Astrocyte (in vitro differentiated cells and primary cell): ENCODE data around the gene PIBF1. TPM values are rescaled to one million over a fixed set of nuclear protein-coding genes. Genes with fewer than 3 reads are reported as not detected.

ENCODE experiments used
- DNase-seq: peaks from one replicate; pipeline ENCODE4 v3.0.0-alpha.2; 2010; ENCODE audit warnings: low read depth
- FAIRE-seq: peaks from 2 replicates; lab custom pipeline; 2011; peaks lifted over from hg19 to GRCh38; lab: Jason Lieb, UNC
- H2AFZ ChIP-seq: 2 replicates; pipeline ENCODE4 v1.6.0; 2012; ENCODE audit warnings: low read depth, low read length, inconsistent platforms
- H3K27ac ChIP-seq: 2 replicates; pipeline ENCODE4 v1.5.1; 2011; ENCODE audit warnings: low read depth, low read length, inconsistent platforms
- H3K27me3 ChIP-seq: 2 replicates; pipeline ENCODE4 v1.6.0; 2011; ENCODE audit warnings: low read length, inconsistent platforms; ENCODE audit not compliant: insufficient read depth
- H3K36me3 ChIP-seq: 2 replicates; pipeline ENCODE4 v1.5.1; 2011; ENCODE audit warnings: low read length, inconsistent platforms; ENCODE audit not compliant: insufficient read depth
- H3K4me1 ChIP-seq: 2 replicates; pipeline ENCODE4 v1.5.1; 2011; ENCODE audit warnings: low read length, inconsistent platforms; ENCODE audit not compliant: insufficient read depth
- H3K4me2 ChIP-seq: 2 replicates; pipeline ENCODE4 v1.6.0; 2012; ENCODE audit warnings: low read length, inconsistent platforms
- H3K4me3 ChIP-seq: 2 replicates; pipeline ENCODE4 v1.5.1; 2011; ENCODE audit warnings: low read depth, mild to moderate bottlenecking, low read length, inconsistent platforms; ENCODE audit not compliant: insufficient read depth
- H3K79me2 ChIP-seq: 2 replicates; pipeline ENCODE4 v1.6.0; 2012; ENCODE audit warnings: mild to moderate bottlenecking, low read length, inconsistent platforms; ENCODE audit not compliant: insufficient read depth
- H3K9ac ChIP-seq: 2 replicates; pipeline ENCODE4 v1.6.0; 2012; ENCODE audit warnings: mild to moderate bottlenecking, low read length, inconsistent platforms
- H3K9me3 ChIP-seq: 2 replicates; pipeline ENCODE4 v1.5.1; 2012; ENCODE audit warnings: low read depth, mild to moderate bottlenecking, low read length, inconsistent platforms; ENCODE audit not compliant: insufficient read depth
- H4K20me1 ChIP-seq: 2 replicates; pipeline ENCODE4 v1.6.0; 2012; ENCODE audit warnings: low read length, inconsistent platforms; ENCODE audit not compliant: insufficient read depth
- H3K27ac Mint-ChIP-seq: one replicate; pipeline ENCODE4 v1.8.0; 2021; ENCODE audit warnings: mild to moderate bottlenecking, mixed read lengths; ENCODE audit not compliant: unreplicated experiment
- H3K27me3 Mint-ChIP-seq: one replicate; pipeline ENCODE4 v1.8.0; 2021; ENCODE audit warnings: low read depth, mixed read lengths; ENCODE audit not compliant: unreplicated experiment
- H3K36me3 Mint-ChIP-seq: one replicate; pipeline ENCODE4 v1.8.0; 2021; ENCODE audit warnings: low read depth, mixed read lengths; ENCODE audit not compliant: unreplicated experiment
- H3K4me1 Mint-ChIP-seq: one replicate; pipeline ENCODE4 v1.8.0; 2021; ENCODE audit warnings: low read depth, mixed read lengths; ENCODE audit not compliant: unreplicated experiment
- H3K4me3 Mint-ChIP-seq: one replicate; pipeline ENCODE4 v1.8.0; 2021; ENCODE audit warnings: mild to moderate bottlenecking, moderate library complexity, mixed read lengths; ENCODE audit not compliant: unreplicated experiment
- H3K9me3 Mint-ChIP-seq: one replicate; pipeline ENCODE4 v1.8.0; 2021; ENCODE audit warnings: mild to moderate bottlenecking, mixed read lengths; ENCODE audit not compliant: unreplicated experiment
- CTCF ChIP-seq: IDR thresholded peaks from 2 replicates; pipeline ENCODE4 v1.5.1; 2011; ENCODE audit warnings: low read depth, mild to moderate bottlenecking, inconsistent platforms, low read length, moderate library complexity; ENCODE audit not compliant: insufficient read depth
- EZH2 ChIP-seq: IDR thresholded peaks from 2 replicates; pipeline ENCODE4 v1.6.1; 2012; ENCODE audit warnings: mild to moderate bottlenecking, low read length, inconsistent platforms; ENCODE audit not compliant: insufficient read depth
- total RNA-seq: library from RNA; stranded (reverse); gene quantifications from 2 replicates; pipeline ENCODE4 v1.2.1, GENCODE V29; 2021

PIBF1 gene
- total RNA-seq, 1 donor from 2014 or later: 19.3 TPM

- no peaks in the 10 kb centered on the region for H4K20me1 ChIP-seq
- Mint-ChIP-seq H3K36me3 (peaks cover 5% of the 10 kb centered on the region), H3K27me3 (no peaks in the 10 kb centered on the region), H3K4me3 (no peak overlapping the region), H3K9me3 (no peaks in the 10 kb centered on the region), H3K4me1 (peaks cover 4% of the 10 kb centered on the region), H3K27ac (peak overlapping the region; percentile 54)
- no peak overlapping the region for H2AFZ ChIP-seq
- peak overlapping the region; percentile 7 for H3K4me2 ChIP-seq
- H3K4me3 ChIP-seq: no peak overlapping the region
- no peak overlapping the region for H3K9ac ChIP-seq
- H3K27me3 ChIP-seq: no peaks in the 10 kb centered on the region
- H3K27ac ChIP-seq: no peak overlapping the region
- H3K4me1 ChIP-seq: no peaks in the 10 kb centered on the region
- no peaks in the 10 kb centered on the region for H3K9me3 ChIP-seq
- FAIRE-seq (no peak), DNase-seq (peak; percentile 64)
- no peak for TF ChIP-seq CTCF
- TF ChIP-seq EZH2: no peak
- peaks cover 2% of the 10 kb centered on the region for H3K36me3 ChIP-seq
- no peaks in the 10 kb centered on the region for H3K79me2 ChIP-seq
These were observed 218.2 kb downstream of the PIBF1 start for GRCh38 chr13:73000027-73000674.

- FAIRE-seq (peak; percentile 80), DNase-seq (no peak)
- Mint-ChIP-seq H3K9me3 (no peaks in the 10 kb centered on the region), H3K27ac (no peak overlapping the region), H3K4me1 (peaks cover 4% of the 10 kb centered on the region), H3K27me3 (no peaks in the 10 kb centered on the region), H3K36me3 (peaks cover 5% of the 10 kb centered on the region), H3K4me3 (no peak overlapping the region)
- Histone ChIP-seq H4K20me1 (no peaks in the 10 kb centered on the region), H3K79me2 (no peaks in the 10 kb centered on the region), H2AFZ (no peak overlapping the region), H3K9ac (no peak overlapping the region), H3K4me1 (no peaks in the 10 kb centered on the region), H3K4me2 (no peak overlapping the region), H3K4me3 (no peak overlapping the region), H3K27ac (no peak overlapping the region), H3K36me3 (peaks cover 2% of the 10 kb centered on the region), H3K27me3 (no peaks in the 10 kb centered on the region), H3K9me3 (no peaks in the 10 kb centered on the region)
- TF ChIP-seq CTCF (no peak), EZH2 (no peak)
These were observed 220.0 kb downstream of the PIBF1 start for GRCh38 chr13:73001971-73002370.

GRCh38 chr13:73011751-73012150 is 229.8 kb downstream of the PIBF1 start:
- Histone ChIP-seq H3K36me3 (peaks cover 3% of the 10 kb centered on the region), H3K9ac (no peak overlapping the region), H3K4me3 (no peak overlapping the region), H3K4me2 (no peak overlapping the region), H3K27ac (no peak overlapping the region), H4K20me1 (no peaks in the 10 kb centered on the region), H3K27me3 (no peaks in the 10 kb centered on the region), H3K79me2 (no peaks in the 10 kb centered on the region), H2AFZ (no peak overlapping the region), H3K4me1 (no peaks in the 10 kb centered on the region), H3K9me3 (no peaks in the 10 kb centered on the region)
- Mint-ChIP-seq H3K27me3 (no peaks in the 10 kb centered on the region), H3K4me1 (no peaks in the 10 kb centered on the region), H3K9me3 (no peaks in the 10 kb centered on the region), H3K36me3 (peaks cover 2% of the 10 kb centered on the region), H3K4me3 (no peak overlapping the region), H3K27ac (no peak overlapping the region)
- DNase-seq (no peak), FAIRE-seq (peak; percentile 37)
- no peak for TF ChIP-seq CTCF
- no peak for TF ChIP-seq EZH2
